Suprapubic skin (tissue), 4 donors: Measurements from ENCODE around the gene NKX2-8.
A peak's percentile ranks its signal among the peaks of the same experiment; 100 is the strongest.

Experiments
- CTCF ChIP-seq, 2 donors: fragments of 200-600 bp in 1 of 2; fragments of 450-650 bp in 1 of 2; sonication (generic) in 1 of 2; IDR thresholded peaks; one replicate each; pipeline ENCODE4 v1.5.1; 2016 to 2019; ENCODE audit warnings: antibody characterized with exemption in 2 of 2, mild to moderate bottlenecking in 1 of 2, moderate library complexity in 1 of 2
- EP300 ChIP-seq: sonication (generic); formaldehyde crosslinking; IDR thresholded peaks from one replicate; pipeline ENCODE4 v1.6.1; 2017; ENCODE audit warnings: antibody characterized with exemption
- POLR2A ChIP-seq, 2 donors: fragments of 450-650 bp; IDR thresholded peaks; one replicate each; pipeline ENCODE4 v1.6.1; 2017; ENCODE audit warnings: antibody characterized with exemption in 2 of 2, mild to moderate bottlenecking in 2 of 2, moderate library complexity in 2 of 2
- POLR2AphosphoS5 ChIP-seq, 3 donors: sonication (generic); formaldehyde crosslinking; IDR thresholded peaks; one replicate each; pipeline ENCODE4 v1.6.1; 2017; ENCODE audit warnings: antibody characterized with exemption in 3 of 3

- peak; percentile 38 to 67 for TF ChIP-seq CTCF (IDR thresholded peaks at IDR 0.05)
- no peak for TF ChIP-seq POLR2A (IDR thresholded peaks at IDR 0.05)
- no peak for TF ChIP-seq POLR2AphosphoS5 (IDR thresholded peaks at IDR 0.05)
- TF ChIP-seq EP300, result no peak
Observed at GRCh38 chr14:36604757-36605505, 22.5 kb upstream of the NKX2-8 start.
